SW480 (cell line): ENCODE data around the gene FBXO24.
"Not testable (repeated sequence)": the region's sequence is repeated elsewhere in the genome, so short reads cannot be mapped to it uniquely, and the experiment has no call there.

Source experiments
- DNase-seq: peaks from one replicate; pipeline ENCODE4 v3.0.0-alpha.2; 2016; ENCODE audit warnings: low spot score

FBXO24 gene

GRCh38 chr7:100561491-100562194, 24.5 kb upstream of the FBXO24 start:
- DNase-seq, result no peak

GRCh38 chr7:100562195-100563099, 23.7 kb upstream of the FBXO24 start:
- no peak for DNase-seq

GRCh38 chr7:100563100-100563564, 23.0 kb upstream of the FBXO24 start:
- no peak for DNase-seq

- peak; percentile 76 for DNase-seq
These were observed 22.2 kb upstream of the FBXO24 start for GRCh38 chr7:100563809-100564400.

- not testable (repeated sequence) for DNase-seq
These were observed 21.7 kb upstream of the FBXO24 start for GRCh38 chr7:100564405-100564804.

- DNase-seq, result no peak
These were observed 21.0 kb upstream of the FBXO24 start for GRCh38 chr7:100565133-100565571.

GRCh38 chr7:100566018-100566531, 20.1 kb upstream of the FBXO24 start:
- no peak for DNase-seq

- DNase-seq, result no peak
These were observed 18.9 kb upstream of the FBXO24 start for GRCh38 chr7:100567031-100567730.

GRCh38 chr7:100567751-100568175, 18.4 kb upstream of the FBXO24 start:
- DNase-seq, result no peak

GRCh38 chr7:100568176-100568895, 17.8 kb upstream of the FBXO24 start:
- DNase-seq, result peak; percentile 44

- DNase-seq, result peak; percentile 84
These were observed 17.0 kb upstream of the FBXO24 start for GRCh38 chr7:100568896-100569844.

- DNase-seq, result no peak
These were observed 14.9 kb upstream of the FBXO24 start for GRCh38 chr7:100570954-100571828.

- peak; percentile 39 for DNase-seq
These were observed 14.4 kb upstream of the FBXO24 start for GRCh38 chr7:100571829-100572116.

GRCh38 chr7:100572281-100572948, 13.7 kb upstream of the FBXO24 start:
- DNase-seq, result no peak

- no peak for DNase-seq
These were observed 13.0 kb upstream of the FBXO24 start for GRCh38 chr7:100572949-100573675.

- DNase-seq, result no peak
These were observed 12.3 kb upstream of the FBXO24 start, which contains the start of gene SAP25 for GRCh38 chr7:100573691-100574361. TSS of gene SAP25 (minus strand) at chr7:100573900. CDS start at chr7:100573742, 158 bp downstream.
